GM12878 (cell line): ENCODE measurements around the gene CPO. TPM values are rescaled to one million over a fixed set of nuclear protein-coding genes. Genes with fewer than 3 reads are reported as not detected.

Experiments
- ATAC-seq: fragments of 200-7000 bp; cut with Tn5 transposase; 3 replicates; pipeline ENCODE4 v1.9.1; 2020; ENCODE audit warnings: mild to moderate bottlenecking, moderate library complexity
- BruUV-seq: library from RNA; stranded (reverse); fragments of 400-500 nt; replicated peaks from 2 replicates; lab custom pipeline; 2021; lab: Mats Ljungman, UMichigan
- CTCF ChIA-PET: fragments of 300-600 bp; sonication (Branson Sonifier 250); formaldehyde crosslinking; extraction: SDS; loops from one replicate; lab custom pipeline; 2021; ENCODE audit warnings: inconsistent platforms; lab: Yijun Ruan, JAX
- POLR2A ChIA-PET: fragments of 350-600 bp; formaldehyde crosslinking; extraction: SDS; loops from one replicate; lab custom pipeline; 2021; ENCODE audit warnings: inconsistent platforms; lab: Charles Lee
- RAD21 ChIA-PET: fragments of 300-600 bp; sonication (Branson Sonifier 250); formaldehyde crosslinking; loops from one replicate; lab custom pipeline; 2023; ENCODE audit warnings: antibody characterized with exemption; ENCODE audit not compliant: unreplicated experiment; lab: Charles Lee
- SMC1A ChIA-PET: fragments of 300-600 bp; sonication (Branson Sonifier 250); formaldehyde crosslinking; loops from one replicate; lab custom pipeline; 2023; ENCODE audit not compliant: unreplicated experiment, uncharacterized antibody; lab: Charles Lee
- DNase-seq: peaks from one replicate; pipeline ENCODE4 v3.0.0-alpha.2; 2011; ENCODE audit warnings: low read depth, low spot score
- FAIRE-seq: peaks from 3 replicates; lab custom pipeline; 2011; peaks lifted over from hg19 to GRCh38; lab: Jason Lieb, UNC
- H2AFZ ChIP-seq: 2 replicates; pipeline ENCODE4 v1.6.0; 2011; ENCODE audit warnings: low read depth, low read length, control low read depth; ENCODE audit not compliant: control insufficient read depth
- H3K27ac ChIP-seq: 2 replicates; pipeline ENCODE4 v1.5.1; 2011; ENCODE audit warnings: control low read depth; ENCODE audit not compliant: control insufficient read depth, insufficient read depth
- H3K27me3 ChIP-seq, 2 experiments: replicated peaks in 1 of 2; 2 replicates each; pipeline versions ENCODE4 v1.6.0 to v1.6.1; 2011; ENCODE audit warnings: low read length in 1 of 2; ENCODE audit not compliant: control insufficient read depth in 2 of 2, insufficient read depth in 2 of 2
- H3K36me3 ChIP-seq, 2 experiments: 2 replicates each; pipeline ENCODE4 v1.5.1; 2011; ENCODE audit warnings: low read length in 1 of 2; ENCODE audit not compliant: control insufficient read depth in 2 of 2, insufficient read depth in 2 of 2
- H3K4me1 ChIP-seq: 2 replicates; pipeline ENCODE4 v1.6.1; 2011; ENCODE audit warnings: mild to moderate bottlenecking, low read length, moderate library complexity, mixed read lengths; ENCODE audit not compliant: control insufficient read depth, insufficient read depth
- H3K4me2 ChIP-seq: 2 replicates; pipeline ENCODE4 v1.6.0; 2011; ENCODE audit warnings: control low read depth; ENCODE audit not compliant: control insufficient read depth, insufficient read depth
- H3K4me3 ChIP-seq: fragments of 200-600 bp; sonication (generic); 2 replicates; pipeline ENCODE4 v1.5.1; 2016
- H3K79me2 ChIP-seq: 2 replicates; pipeline ENCODE4 v1.6.0; 2011; ENCODE audit warnings: low read length; ENCODE audit not compliant: control insufficient read depth, insufficient read depth
- H3K9ac ChIP-seq: 2 replicates; pipeline ENCODE4 v1.8.0; 2011; ENCODE audit warnings: low read length, control low read depth, mixed read lengths; ENCODE audit not compliant: control insufficient read depth, insufficient read depth
- H3K9me3 ChIP-seq: replicated peaks from 3 replicates; pipeline ENCODE4 v1.5.1; 2011; ENCODE audit warnings: mild to moderate bottlenecking, low read length; ENCODE audit not compliant: control insufficient read depth, insufficient read depth
- H4K20me1 ChIP-seq: 2 replicates; pipeline ENCODE4 v1.6.0; 2011; ENCODE audit not compliant: control insufficient read depth, insufficient read depth
- GABPA ChIP-seq: IDR thresholded peaks from 2 replicates; pipeline ENCODE4 v1.6.1; 2014; ENCODE audit warnings: antibody characterized with exemption, low read depth, mild to moderate bottlenecking, inconsistent platforms
- KLF5 ChIP-seq: fragments of 450-650 bp; IDR thresholded peaks from 2 replicates; pipeline ENCODE4 v1.6.1; 2014; ENCODE audit warnings: mild to moderate bottlenecking; ENCODE audit not compliant: partially characterized antibody
- SPI1 ChIP-seq: IDR thresholded peaks from 2 replicates; pipeline ENCODE4 v1.6.1; 2011; ENCODE audit warnings: low read depth, mild to moderate bottlenecking, low read length, moderate library complexity, borderline replicate concordance; ENCODE audit not compliant: insufficient read depth
- WGBS: methylation state at CpG from one replicate; pipeline ENCODE4 v1.1.6; 2016; ENCODE audit warnings: low lambda C conversion rate; ENCODE audit not compliant: insufficient replicate concordance, insufficient coverage; ENCODE audit errors: missing lambda C conversion rate; 5-methylcytosine and 5-hydroxymethylcytosine counted together
- in situ Hi-C: fragments of 300-500 bp; cut with MboI; formaldehyde crosslinking; loops from 9 replicates; pipeline ENCODE4 v1.14.3; 2018; ENCODE audit warnings: mixed read lengths
- intact Hi-C: fragments of 100-400 bp; cut with micrococcal nuclease; formaldehyde crosslinking; loops from one replicate; pipeline ENCODE4 v1.14.2; 2022; ENCODE audit not compliant: unreplicated experiment
- polyA plus RNA-seq, 11 experiments: library from polyadenylated mRNA; depleted of rRNA in 4 of 11; unstranded in 6 of 11; stranded (reverse) in 5 of 11; fragments of >200 nt; fragmentation: Nextera tagmentation in 4 of 11; fragmentation: Illumina TruSeq in 1 of 11; extraction: Ambion mirVana in 4 of 11; extraction: Trizol in 1 of 11; gene quantifications; 1 replicate in 1 of 11; 2 replicates in 10 of 11; pipeline versions ENCODE4 v1.2.1 to v1.2.3, GENCODE V29; 2011 to 2016; ENCODE audit warnings: inconsistent platforms in 2 of 11, missing spikeins in 2 of 11, low read depth in 1 of 11
- total RNA-seq, 4 experiments: library from RNA; depleted of rRNA in 3 of 4; stranded (reverse); fragments of >200 nt in 3 of 4; fragmentation: Illumina TruSeq in 1 of 4; extraction: Trizol in 1 of 4; gene quantifications; 2 replicates each; pipeline versions ENCODE4 v1.2.1 to v1.2.3, GENCODE V29; 2013 to 2021

Gene CPO
- total and polyA plus RNA-seq, 10 of the 15 experiments (the other 5 are each of a cell fraction or from before 2014, with no cell fraction given), result 0.13 to 0.14 TPM; not detected in 8

- no peaks in the 10 kb centered on the region for H3K36me3 ChIP-seq
- H4K20me1 ChIP-seq, result no peaks in the 10 kb centered on the region
- ChIA-PET SMC1A (no interaction called here), POLR2A (no interaction called here), CTCF (no interaction called here), RAD21 (no interaction called here)
- ATAC-seq (peak; percentile 82), DNase-seq (no peak), FAIRE-seq (no peak)
- H3K4me3 ChIP-seq, result no peak overlapping the region
- no TSS peak for BruUV-seq
- peak; percentile 52; the same call in 1 of the 2 replicates for TF ChIP-seq SPI1
- TF ChIP-seq GABPA, result no peak
- H3K27ac ChIP-seq, result no peak overlapping the region
- H3K27me3 ChIP-seq, result no peaks in the 10 kb centered on the region
- in situ Hi-C loops, result no loop called here
- no peaks in the 10 kb centered on the region for H3K9me3 ChIP-seq
- no peak overlapping the region for H3K4me2 ChIP-seq
- H3K4me1 ChIP-seq, result no peaks in the 10 kb centered on the region
- WGBS, result 0% methylated on average over 1 of the region's 1 CpG
- no peak overlapping the region for H2AFZ ChIP-seq
- H3K79me2 ChIP-seq, result no peaks in the 10 kb centered on the region
- intact Hi-C loops, result no loop called here
- H3K9ac ChIP-seq, result no peak overlapping the region
Measured at GRCh38 chr2:206915121-206915520, 24.2 kb upstream of the CPO start.

- Histone ChIP-seq H3K27ac (no peak overlapping the region), H3K79me2 (no peaks in the 10 kb centered on the region), H3K36me3 (no peaks in the 10 kb centered on the region), H3K4me3 (no peak overlapping the region), H3K9me3 (no peaks in the 10 kb centered on the region), H3K27me3 (no peaks in the 10 kb centered on the region), H3K4me2 (no peak overlapping the region), H3K9ac (no peak overlapping the region), H2AFZ (no peak overlapping the region), H4K20me1 (no peaks in the 10 kb centered on the region), H3K4me1 (no peaks in the 10 kb centered on the region)
- POLR2A ChIA-PET, result no interaction called here
- ATAC-seq (no peak), FAIRE-seq (no peak), DNase-seq (no peak)
- no TSS peak for BruUV-seq
- intact Hi-C loops (no loop called here), in situ Hi-C loops (no loop called here)
- SMC1A ChIA-PET, result no interaction called here
- no peak for TF ChIP-seq KLF5
- CTCF ChIA-PET, result no interaction called here
- RAD21 ChIA-PET, result no interaction called here
- 37% methylated on average over 2 of the region's 2 CpGs for WGBS
Measured at GRCh38 chr2:206918263-206918662, 21.1 kb upstream of the CPO start.
